DMS53 treated with DMSO at 0.1 percent for 48 hours (cell line): Measurements from ENCODE around the gene HSPA1A.
A peak's percentile ranks its signal among the peaks of the same experiment; 100 is the strongest.
"Not testable (repeated sequence)": the region's sequence is repeated elsewhere in the genome, so short reads cannot be mapped to it uniquely, and the experiment has no call there.

Source experiments
- DNase-seq: peaks from one replicate; lab custom pipeline; 2025; ENCODE audit not compliant: unreplicated experiment; lab: John Stamatoyannopoulos, UW

HSPA1A gene

GRCh38 chr6:31862344-31863235, 47.2 kb downstream of the HSPA1A start, which contains the start of gene NEU1:
Gene NEU1, minus strand, starts transcription at chr6:31862821. Its CDS starts 45 bp downstream, at chr6:31862776.
- peak; percentile 99 for DNase-seq

GRCh38 chr6:31864123-31864562, 48.8 kb downstream of the HSPA1A start:
- DNase-seq, result not testable (repeated sequence)

- no peak for DNase-seq
These were observed 49.5 kb downstream of the HSPA1A start for GRCh38 chr6:31864818-31865204.

GRCh38 chr6:31865205-31866118, 50.1 kb downstream of the HSPA1A start:
- DNase-seq, result no peak
